ENCODE measurements around the gene CEMIP.

The CEMIP gene

GRCh38 chr15:80787316-80787715 lies 8.1 kb downstream of the CEMIP start:
- DNase-seq (ENCODE audit: low spot score), result no peak

- no peak for DNase-seq (ENCODE audit: low spot score)
These were observed 9.4 kb downstream of the CEMIP start for GRCh38 chr15:80788536-80788935.

GRCh38 chr15:80789296-80789695 lies 10.1 kb downstream of the CEMIP start:
- no peak for DNase-seq (ENCODE audit: low spot score)

GRCh38 chr15:80789796-80790195 lies 10.6 kb downstream of the CEMIP start:
- no peak for DNase-seq (ENCODE audit: low spot score)

GRCh38 chr15:80790236-80790635 lies 11.1 kb downstream of the CEMIP start:
- DNase-seq (ENCODE audit: low spot score), result no peak

GRCh38 chr15:80791004-80791403 lies 11.8 kb downstream of the CEMIP start:
- DNase-seq (ENCODE audit: low spot score), result no peak

- no peak for DNase-seq (ENCODE audit: low spot score)
These were observed 17.2 kb downstream of the CEMIP start for GRCh38 chr15:80796407-80796806.

GRCh38 chr15:80798911-80799310 lies 19.7 kb downstream of the CEMIP start:
- no peak for DNase-seq (ENCODE audit: low spot score)

- no peak for DNase-seq (ENCODE audit: low spot score)
These were observed 20.9 kb downstream of the CEMIP start for GRCh38 chr15:80800067-80800466.

GRCh38 chr15:80801891-80802680 lies 22.9 kb downstream of the CEMIP start:
- DNase-seq (ENCODE audit: low spot score), result no peak

- no peak for DNase-seq (ENCODE audit: low spot score)
These were observed 24.7 kb downstream of the CEMIP start for GRCh38 chr15:80803580-80804525.

GRCh38 chr15:80804970-80805495 lies 25.9 kb downstream of the CEMIP start:
- DNase-seq (ENCODE audit: low spot score), result no peak

- no peak for DNase-seq (ENCODE audit: low spot score)
These were observed 32.7 kb downstream of the CEMIP start for GRCh38 chr15:80811781-80812315.

- no peak for DNase-seq (ENCODE audit: low spot score)
These were observed 35.9 kb downstream of the CEMIP start for GRCh38 chr15:80815106-80815505.

- DNase-seq (ENCODE audit: low spot score), result no peak
These were observed 37.0 kb downstream of the CEMIP start for GRCh38 chr15:80816049-80816653.

- no peak for DNase-seq (ENCODE audit: low spot score)
These were observed 37.8 kb downstream of the CEMIP start for GRCh38 chr15:80816936-80817335.

- DNase-seq (ENCODE audit: low spot score), result no peak
These were observed 38.7 kb downstream of the CEMIP start for GRCh38 chr15:80817901-80818300.

- no peak for DNase-seq (ENCODE audit: low spot score)
These were observed 39.8 kb downstream of the CEMIP start for GRCh38 chr15:80819001-80819400.

GRCh38 chr15:80820092-80820491 lies 40.9 kb downstream of the CEMIP start:
- DNase-seq (ENCODE audit: low spot score), result no peak

- no peak for DNase-seq (ENCODE audit: low spot score)
These were observed 43.1 kb downstream of the CEMIP start for GRCh38 chr15:80822256-80822655.

GRCh38 chr15:80822676-80823075 lies 43.5 kb downstream of the CEMIP start:
- no peak for DNase-seq (ENCODE audit: low spot score)

- no peak for DNase-seq (ENCODE audit: low spot score)
These were observed 44.0 kb downstream of the CEMIP start for GRCh38 chr15:80823120-80823519.

Data from CD4-positive, alpha-beta T cell treated with Interleukin-15 for 4 hours (primary cell).